Lung microvascular endothelial cell (primary cell): ENCODE measurements around the gene SGTA. TPM values are rescaled to one million over a fixed set of nuclear protein-coding genes. Genes with fewer than 3 reads are reported as not detected.
"Not testable (repeated sequence)": the region's sequence is repeated elsewhere in the genome, so short reads cannot be mapped to it uniquely, and the experiment has no call there.

Source experiments
- DNase-seq, 2 donors: peaks; one replicate each; pipeline versions ENCODE4 v3.0.0 to v3.0.0-alpha.2; 2010; ENCODE audit warnings: low read depth in 2 of 2
- total RNA-seq: library from RNA; depleted of rRNA; stranded (reverse); fragments of >200 nt; gene quantifications from 2 replicates; pipeline ENCODE4 v1.2.1, GENCODE V29; 2014

The SGTA gene
- total RNA-seq, 1 donor from 2014 or later: 28.4 TPM

DNA sequence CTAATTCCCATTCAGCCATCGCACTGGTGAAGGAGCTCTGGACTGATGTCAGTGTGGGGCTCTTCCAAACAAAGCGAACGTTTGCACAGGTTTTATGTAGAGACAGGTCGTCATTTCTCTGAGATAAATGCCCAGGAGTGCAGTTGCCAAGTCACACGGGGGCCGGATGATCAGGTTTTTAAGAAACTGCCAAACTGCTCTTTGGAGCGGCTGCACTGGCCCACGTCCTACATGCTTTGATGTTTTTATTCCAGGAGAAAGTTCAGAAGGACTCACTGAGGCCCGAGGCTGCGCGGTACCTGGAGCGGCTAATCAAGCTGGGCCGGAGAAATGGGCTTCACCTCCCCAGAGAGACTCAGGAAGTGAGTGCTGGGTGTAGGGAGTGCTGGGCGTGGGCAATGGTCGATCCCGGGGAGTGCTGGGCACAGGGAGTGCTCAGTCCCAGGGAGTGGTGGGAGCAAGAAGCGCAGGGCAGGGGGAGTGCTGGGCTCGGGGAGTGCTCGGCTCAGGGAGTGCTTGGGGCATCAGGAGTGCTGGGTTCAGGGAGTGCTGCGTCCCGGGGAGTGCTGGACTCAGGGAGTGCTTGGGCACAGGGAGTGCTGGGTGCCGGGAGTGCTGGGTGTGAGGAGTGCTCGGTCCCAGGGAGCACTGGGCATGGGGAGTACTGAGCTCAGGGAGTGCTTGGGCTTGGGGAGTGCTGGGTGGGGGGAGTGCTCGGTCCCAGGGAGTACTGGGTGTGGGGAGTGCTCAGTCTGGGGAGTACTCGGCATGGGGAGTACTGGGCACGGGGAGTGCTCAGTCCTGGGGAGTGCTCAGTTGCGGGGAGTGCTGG is 13.0 kb upstream of the SGTA start:
- DNase-seq: no peak

DNA sequence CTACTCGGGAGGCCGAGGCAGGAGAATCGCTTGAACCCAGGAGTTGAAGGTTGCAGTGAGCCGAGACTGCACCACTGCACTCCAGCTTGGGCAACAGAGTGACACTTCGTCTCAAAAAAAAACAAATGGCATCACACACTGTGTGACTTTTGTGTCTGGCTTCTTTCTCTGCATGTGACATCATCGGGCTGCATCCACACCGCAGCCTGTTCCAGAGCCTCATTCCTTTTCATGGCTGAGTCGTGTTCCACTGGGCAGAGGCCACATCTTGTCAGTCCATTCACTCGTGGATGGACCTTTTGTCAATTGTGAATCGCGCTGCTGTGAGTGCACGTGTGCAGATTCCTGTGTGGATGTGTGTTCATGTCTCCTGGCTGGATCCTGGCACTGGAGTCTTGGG is 10.5 kb upstream of the SGTA start:
- no peak for DNase-seq

DNA sequence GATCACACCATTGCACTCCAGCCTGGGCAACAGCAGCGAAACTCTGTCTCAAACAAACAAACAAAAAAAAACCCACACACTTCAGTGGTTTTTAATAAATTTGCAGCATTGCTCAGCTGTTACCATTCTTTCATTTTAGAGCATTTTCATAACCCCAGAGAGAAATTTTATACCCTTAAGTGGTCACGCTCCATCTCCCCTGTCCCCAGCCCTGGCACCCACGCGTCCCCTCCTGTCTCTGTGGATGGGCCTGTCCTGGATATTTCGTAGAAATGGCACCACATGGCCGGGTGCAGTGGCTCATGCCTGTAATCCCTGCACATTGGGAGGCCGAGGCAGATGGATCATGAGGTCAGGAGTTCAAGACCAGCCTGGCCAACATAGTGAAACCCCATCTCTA is 10.1 kb upstream of the SGTA start:
- DNase-seq: no peak

DNA sequence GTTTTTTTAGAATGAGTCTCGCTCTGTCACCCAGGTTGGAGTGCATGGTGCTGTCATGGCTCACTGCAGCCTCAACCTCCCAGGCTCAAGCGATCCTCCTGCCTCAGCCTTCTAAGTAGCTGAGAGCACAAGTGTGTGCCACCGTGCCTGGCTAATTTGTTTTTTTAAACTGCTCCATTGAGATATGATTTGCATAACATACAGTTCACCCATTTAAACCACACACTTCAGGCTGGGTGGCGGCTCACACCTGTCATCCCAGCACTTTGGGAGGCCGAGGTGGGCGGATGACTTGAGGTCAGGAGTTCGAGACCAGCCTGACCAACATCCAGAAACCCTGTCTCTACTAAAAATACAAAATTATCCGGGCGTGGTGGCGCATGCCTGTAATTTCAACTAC is 9.6 kb upstream of the SGTA start:
- DNase-seq: not testable (repeated sequence)

DNA sequence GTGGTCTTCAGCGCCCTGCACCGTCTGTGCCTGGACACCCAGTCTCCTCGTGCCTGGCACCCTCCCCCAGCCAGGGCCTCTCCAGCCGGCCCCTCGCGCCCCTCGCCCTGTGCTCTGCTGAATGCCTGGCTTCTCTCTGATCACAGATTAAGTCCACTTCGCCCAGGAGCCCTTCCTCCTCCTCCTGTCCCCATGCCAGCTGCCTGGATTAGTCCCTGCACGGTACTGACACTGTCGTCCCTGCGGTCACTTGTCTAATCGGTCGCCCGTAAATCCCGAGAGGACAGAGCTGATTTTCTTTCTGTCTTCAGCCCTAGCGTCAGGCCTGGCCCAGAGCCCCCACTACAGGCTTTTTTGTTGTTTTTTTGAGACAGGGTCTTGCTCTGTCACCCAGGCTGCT is 8.8 kb upstream of the SGTA start:
- no peak for DNase-seq

DNA sequence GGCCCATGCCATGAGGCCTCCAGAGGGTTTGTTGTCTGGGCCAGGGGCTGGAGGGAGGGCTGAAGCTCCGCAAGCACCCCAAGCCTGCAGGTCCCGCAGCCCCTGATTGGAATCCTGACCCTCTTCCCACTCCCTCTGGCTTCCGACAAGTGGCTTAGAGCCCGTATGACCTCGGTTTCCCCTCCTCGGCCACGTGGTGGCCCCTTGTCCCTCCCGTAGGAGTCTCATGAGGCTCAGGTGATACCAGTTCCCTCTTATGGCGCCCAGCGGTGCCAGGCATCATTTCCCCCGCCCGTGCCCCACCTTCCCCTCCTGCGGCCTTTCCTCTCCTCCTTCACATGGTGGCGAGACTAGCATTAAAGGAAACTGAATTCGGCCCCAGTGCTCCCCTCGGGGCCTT is 8.4 kb upstream of the SGTA start:
- DNase-seq: no peak

DNA sequence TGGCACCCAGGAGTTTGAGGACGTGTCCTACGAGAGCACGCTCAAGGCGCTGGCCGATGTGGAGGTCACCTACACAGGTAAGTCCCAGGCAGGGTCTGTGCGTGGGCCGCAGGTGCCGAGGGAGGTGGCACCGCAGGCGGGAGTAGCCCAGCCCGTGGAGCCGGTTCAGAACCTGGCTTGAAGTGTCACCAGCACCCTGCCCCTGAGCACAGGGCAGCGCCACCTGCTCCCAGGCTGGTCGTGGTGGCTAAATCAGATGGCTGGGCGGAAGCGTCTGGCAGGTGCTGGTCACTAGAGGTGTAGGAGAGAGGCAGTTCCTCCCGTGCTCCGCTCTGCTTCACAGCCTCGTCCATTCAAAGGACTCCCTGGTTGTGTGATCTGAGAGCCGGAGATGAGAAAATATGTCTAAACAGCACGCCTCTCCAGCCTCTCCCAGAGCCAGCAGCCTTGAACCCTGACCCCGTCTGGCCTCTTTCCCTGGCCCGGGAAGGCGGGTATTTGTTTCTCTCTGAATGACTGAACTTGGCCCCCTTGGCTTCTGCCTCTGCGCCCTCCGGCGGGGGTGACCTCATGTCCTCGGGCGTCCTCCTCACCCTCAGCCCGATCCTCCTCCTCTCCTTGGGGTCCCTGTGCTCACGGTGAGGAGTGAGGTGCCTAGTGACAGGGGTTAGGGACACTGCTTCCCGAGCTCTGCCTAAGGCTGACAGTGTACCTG is 7.6 kb upstream of the SGTA start:
- DNase-seq: no peak

DNA sequence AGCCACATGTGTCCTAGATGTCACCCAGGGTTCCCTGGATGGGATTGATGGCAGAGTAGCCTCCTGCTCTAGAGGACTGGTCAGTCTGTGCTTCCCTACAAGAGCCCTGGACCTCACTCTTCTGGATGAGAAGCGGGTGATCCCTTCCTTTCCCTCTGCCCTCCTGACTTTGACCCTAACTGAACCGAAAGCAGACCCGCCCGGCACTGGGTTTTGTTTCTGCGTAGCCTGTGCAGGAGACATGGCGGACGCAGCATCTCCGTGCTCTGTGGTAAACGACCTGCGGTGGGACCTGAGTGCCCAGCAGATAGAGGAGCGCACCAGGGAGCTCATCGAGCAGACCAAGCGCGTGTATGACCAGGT is 7.1 kb upstream of the SGTA start:
- DNase-seq: no peak

DNA sequence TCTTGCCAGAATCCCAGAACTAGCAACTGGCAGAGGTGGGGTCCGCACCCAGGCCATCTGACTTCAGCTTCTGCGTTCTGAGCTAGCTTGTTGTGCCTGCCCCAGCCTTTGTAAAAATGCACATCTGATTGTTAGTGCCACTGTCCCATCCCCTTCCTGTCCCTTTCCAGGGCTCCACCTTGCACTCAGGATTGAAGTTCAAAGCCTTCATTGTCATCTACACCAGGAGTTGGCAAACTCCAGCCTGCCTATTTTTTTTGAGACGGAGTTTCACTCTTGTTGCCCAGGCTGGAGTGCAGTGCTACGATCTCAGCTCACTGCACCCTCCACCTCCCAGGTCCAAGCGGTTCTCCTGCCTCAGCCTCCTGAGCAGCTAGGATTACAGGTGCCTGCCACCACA is 5.2 kb upstream of the SGTA start:
- DNase-seq: no peak

DNA sequence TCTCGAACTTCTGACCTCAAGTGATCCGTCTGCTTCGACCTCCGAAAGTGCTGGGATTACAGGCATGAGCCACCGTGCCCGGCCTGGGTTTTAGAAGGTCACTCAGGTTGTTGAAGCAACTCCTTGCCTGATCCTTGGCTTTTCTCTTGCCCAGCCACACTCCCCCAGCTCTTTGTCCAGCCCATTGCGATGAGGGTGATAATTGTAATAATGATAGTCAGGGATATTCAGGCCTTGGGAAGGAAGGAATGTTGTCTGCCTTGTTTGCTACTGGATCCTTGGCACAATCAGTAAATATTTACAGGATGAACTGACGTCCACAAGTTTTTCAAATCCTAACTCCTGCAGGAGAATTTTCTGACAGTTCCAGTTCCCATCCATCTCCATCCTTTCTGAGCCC is 4.0 kb upstream of the SGTA start:
- no peak for DNase-seq

DNA sequence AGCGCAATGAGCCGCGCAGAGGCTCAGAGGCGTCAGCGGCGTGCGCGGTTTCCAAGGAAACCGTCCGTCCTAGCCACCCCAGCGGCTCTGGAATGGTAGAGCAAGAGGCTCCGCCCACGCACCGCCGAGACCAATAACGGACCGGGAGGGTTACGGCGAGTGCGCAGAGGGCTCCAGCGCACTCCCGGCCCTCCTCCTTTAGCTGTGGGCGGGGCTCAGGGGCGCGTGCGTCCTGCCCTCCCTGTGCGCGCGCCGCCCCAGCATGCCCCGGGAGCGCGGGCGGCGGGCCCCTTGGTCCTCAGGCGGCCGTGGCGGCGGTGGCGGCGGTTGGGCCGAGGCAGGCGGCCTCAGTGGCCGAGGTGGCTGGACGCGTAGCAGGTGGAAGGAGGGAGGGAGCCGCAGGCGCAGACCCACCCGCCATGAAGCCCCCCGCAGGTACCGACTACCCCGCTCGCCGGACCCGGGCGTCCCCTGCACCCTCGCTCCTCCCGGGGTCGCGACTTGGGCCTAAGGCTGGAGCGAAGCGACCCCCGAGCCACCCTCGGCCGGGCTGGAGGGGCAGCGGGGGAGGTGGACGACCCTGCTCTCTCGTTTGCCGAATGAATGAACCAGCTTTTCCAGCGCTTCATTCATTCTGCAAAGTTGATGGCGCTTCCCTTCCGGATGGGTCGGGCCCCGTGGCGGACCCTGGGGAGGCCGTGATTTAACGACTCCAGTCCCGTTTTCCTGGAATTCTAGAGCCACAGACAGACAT is 2.3 kb upstream of the SGTA start, which contains the start of gene THOP1:
THOP1 (plus strand) TSS at position 260 of the 754 bp plus-strand sequence; CDS start at position 420, 160 bp downstream.
- peak; percentile 99 for DNase-seq

DNA sequence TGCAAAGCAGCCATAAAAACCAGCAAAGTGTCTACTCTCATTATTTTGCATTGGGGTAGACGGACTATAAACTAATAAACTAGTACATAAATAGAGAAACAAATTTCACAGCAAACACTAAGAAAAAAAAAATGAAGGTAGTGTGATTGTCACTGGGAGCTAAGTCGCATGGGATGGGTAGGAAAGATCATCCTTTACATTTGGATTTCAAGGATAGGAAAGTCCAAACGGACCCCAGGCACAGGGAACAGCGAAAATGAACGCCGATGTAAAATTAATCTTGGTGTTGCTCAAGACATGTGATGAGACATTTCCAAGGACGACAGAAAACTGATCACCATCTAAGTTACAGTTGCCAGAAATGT is 690 bp upstream of the SGTA start:
- DNase-seq: no peak

DNA sequence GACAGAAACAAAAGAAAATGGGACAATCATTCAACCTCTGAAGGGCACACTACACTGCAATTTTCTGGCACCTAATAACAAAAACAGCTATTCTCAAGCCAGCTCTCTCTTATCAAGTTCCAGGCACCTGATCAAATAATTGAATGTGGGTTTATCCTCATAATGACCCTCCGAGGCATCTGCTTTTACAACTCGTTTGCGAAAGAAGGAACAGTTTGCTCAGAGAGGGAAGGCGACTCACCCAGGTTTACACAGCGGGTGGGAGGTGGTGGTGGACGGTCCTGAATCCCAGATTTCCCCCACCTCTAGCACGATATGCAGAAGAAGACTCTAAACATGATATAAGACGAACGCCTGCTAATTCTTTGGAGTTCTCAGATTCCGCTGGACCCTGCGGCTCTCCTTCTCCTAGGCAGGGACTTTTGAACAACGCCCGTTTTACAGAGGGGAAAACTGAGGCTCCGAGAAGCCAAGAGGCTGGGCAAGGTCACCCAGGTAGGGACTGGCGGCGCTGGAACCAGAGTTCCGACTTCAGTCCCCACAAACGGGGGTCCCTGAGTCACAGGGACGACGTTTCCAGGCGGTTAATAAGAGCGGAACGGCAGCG is 641 bp downstream of the SGTA start:
- peak in 1 of 2 donors; percentile 9 for DNase-seq

DNA sequence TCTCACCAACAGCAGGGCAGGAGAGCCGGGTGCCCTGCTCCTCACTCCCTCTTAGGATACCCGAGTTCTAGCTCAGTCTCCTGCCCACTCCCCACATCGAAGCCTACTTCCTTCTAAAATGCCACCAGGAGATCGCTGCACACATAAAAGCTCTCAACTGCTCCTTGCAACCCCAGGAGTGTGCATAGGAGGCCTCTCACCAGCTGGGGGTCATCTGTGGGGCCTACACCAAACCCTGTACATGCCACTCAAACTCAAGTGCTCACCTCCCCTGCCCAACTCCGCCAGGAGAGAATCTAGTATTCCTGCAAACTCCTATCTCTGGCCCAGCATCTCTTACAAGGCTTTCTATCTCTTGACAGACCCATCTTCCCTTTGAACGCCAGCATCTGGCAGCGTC is 2.8 kb downstream of the SGTA start:
- no peak for DNase-seq

DNA sequence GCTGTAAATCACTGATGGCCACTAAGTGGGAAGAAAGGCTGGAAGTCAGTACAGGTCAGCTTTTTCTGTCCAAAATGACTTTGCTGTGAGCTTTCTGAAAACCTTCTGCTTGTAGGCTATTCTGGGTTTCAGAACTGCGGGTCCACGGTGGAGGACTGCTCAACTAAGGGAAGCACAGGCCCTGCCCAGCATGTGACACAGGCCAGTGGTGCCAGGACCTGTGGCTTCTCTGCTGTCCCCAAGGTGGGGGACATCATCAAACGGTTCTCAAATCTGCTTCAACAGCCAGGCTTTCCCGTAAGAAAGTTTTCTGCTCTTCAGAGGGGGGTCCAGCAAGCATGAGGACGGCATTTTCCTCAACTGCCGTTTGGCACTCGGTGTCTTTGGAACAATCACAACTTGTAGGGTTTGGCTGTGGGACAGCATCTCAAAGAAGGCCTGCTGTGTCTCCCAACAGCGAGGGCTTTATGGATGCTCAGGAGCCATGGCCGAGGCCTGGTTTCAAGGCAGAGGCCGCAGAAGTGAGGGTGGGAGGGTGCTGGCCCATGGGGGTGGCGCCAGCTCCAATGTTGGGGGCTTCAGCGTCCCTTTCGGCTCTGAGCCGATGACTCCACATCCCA is 3.8 kb downstream of the SGTA start:
- no peak for DNase-seq

DNA sequence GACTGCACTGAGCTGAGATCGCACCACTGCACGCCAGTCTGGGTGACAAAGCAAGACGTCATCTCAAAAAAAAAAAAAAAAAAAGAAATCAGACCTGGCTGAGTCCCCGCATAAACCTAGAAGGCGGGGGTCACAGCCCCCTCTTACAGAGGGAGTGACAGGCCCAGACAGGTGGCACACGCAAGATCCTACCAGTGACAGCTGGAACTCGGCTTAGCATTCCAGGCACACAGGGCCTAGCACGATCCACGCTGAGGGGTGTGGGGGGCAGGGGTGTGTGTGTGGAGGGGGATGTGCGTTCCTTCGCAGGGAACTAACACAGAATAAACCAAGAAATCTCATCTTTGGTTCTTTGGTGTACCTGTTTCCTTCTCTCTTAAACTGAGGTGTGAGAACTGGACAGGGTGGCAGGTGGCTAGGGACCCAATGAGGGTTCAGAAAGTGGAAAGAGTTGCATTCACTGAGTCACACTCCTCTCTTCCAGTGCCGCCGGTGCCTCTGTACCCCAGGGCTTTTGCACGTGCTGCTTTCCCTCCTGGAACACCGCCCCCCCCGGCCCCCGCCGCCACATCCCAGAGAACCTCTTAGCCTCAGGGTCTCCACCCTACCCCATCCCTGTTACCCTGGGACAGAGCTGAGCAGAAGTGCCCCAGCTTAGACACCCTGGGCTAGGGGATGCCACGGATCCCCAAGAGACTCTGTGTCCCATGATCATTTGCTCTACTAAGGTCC is 5.0 kb downstream of the SGTA start:
- no peak for DNase-seq

DNA sequence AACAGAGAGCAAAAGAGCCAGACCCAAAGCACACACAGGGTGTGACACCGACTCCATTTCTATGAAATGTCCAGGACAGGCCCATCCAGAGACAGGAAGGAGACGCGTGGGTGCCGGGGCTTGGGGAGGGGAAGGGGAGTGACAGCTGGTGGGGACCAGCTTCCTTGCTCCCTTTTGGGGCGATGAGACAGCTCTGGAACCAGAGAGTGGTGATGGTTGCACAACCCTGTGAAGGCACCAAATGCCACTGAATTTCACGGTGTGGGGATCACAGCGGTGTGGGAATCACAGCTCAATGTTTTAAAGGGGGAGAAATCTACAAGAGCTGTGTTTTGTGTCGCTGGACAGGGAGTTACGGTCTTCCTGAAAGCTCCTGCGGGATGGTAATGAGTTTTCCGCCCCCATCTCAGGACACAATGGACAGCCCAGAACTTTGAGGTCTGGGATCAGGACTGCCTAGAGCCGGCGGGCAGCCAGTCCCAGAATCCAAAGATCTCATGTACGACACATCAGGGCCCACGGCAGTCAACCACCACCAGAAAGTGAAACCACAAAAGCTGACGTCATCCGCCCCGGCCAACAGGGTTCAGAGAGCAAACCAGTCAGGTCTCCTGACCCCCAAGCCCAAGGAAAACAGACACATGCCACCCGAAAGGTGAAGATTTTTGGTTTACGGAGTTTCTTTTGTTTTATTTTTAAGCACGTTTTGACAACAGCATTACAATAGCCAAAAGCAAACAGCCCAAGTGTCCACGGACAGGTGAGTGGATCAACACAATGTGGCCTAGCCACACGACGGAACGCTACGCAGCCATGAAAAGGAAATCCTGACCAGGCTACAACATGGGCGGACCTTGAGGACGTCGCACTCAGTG is 7.3 kb downstream of the SGTA start:
- DNase-seq: peak; percentile 86 to 92

DNA sequence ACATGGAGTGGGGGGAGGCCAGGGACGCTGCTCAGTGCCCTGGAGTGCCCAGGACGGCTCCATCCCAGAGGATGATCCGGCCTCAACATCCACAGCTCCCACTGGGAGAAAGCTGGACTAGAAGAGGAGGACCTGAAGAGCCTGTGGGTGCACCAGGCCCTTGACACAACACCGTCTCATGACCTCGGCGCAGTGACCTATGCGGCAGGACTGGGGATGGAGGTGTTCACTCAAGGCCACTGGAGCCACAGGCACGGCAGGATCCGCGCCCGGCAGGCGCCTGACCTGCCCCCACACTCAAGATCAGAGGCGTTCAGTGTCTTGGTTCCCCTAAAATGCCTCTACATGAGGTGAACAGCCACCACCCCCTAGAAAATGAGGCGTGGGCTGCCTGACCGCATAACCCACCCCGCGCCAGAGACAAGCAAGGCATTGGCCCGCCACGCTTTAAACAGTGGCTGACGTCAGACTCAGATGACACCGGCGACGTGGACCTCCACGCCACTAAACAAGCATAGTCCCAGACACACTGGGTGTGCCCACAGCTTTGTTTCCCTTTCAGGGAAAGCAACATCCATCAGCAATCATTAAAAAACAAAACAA is 8.0 kb downstream of the SGTA start:
- peak; percentile 51 to 76 for DNase-seq

DNA sequence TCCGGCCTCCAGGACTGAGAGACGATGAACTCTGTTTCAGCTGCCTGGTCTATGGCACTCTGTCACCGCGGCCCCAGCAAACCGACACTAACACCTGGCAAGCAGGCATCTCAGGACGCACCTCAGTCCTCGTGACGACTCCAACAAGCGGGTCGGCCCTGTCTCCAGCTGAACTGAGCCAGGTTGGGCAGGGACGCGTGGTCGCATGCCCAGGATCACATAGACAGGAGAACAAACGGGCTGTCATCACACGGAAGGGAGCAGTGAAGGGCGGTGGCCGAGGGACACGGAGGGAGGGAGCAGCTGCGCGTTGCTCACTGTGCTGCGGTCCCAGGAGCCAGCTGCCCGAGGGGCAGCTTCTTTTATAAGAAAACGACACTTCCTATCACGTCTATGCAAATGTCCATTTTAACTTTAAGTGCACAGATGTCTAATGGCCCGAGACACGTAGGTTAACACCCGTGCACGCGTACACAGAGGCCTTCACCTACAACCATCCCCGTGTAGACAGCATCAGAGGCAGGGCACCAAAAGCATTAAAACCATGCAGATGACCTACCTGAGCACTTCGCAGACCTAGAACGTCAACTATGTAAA is 8.9 kb downstream of the SGTA start:
- DNase-seq: no peak
